ENCODE data around the gene SNRNP35. TPM values are rescaled to one million over a fixed set of nuclear protein-coding genes. Genes with fewer than 3 reads are reported as not detected.
"Not testable (repeated sequence)": the region's sequence is repeated elsewhere in the genome, so short reads cannot be mapped to it uniquely, and the experiment has no call there.

SNRNP35 gene
- total RNA-seq, 1 donor from 2014 or later: 26.9 TPM

- DNase-seq (ENCODE audit: low spot score) (no peak), ATAC-seq (peak; percentile 37)
- intact Hi-C loops (cut with DNase I): no loop called here
These were observed 12.3 kb upstream of the SNRNP35 start for GRCh38 chr12:123445388-123446332.

DNA sequence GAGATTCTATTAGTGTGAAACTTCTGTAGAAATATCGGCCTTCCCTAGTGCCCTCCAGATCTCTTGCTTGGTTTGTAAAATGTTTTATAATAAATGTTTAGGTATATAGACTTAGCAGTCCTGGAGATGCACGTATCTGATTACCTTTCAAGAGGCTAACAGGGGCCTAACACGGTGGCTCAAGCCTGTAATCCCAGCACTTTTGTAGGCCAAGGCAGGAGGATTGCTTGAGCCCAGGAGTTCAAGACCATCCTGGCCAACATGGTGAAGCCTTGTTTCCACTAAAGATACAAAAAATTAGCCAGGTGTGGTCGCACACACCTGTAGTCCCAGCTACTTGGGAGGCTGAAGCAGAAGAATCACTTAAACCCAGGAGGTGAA, 11.6 kb upstream of the SNRNP35 start:
- intact Hi-C loops (cut with DNase I): no loop called here
- ATAC-seq (no peak), DNase-seq (ENCODE audit: low spot score) (no peak)

DNA sequence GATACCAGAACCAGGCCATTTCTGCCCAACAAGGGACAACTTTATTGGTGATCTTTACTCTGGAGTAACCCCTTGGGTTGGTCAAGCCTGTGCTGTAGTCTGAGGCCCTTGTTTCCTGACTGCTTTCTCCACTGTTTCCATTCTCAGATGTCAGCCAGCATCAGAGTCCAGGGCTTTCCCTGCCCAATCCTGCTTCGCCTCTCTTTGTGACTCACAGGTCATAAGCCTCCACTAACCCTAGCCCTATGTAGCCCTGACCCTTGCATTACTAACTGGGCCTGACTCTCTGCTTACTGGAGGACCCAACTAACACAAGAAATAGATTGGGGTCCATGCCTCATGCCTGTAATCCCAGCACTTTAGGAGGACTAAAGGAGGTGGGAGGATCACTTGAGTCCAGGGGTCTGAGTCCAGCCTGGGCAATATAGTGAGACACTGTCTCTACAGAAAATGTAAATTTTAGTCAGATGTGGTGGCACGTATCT, 8.6 kb upstream of the SNRNP35 start:
- DNase-seq (ENCODE audit: low spot score) (no peak), ATAC-seq (no peak)
- intact Hi-C loops (cut with DNase I): no loop called here

GRCh38 chr12:123449856-123450255, 8.1 kb upstream of the SNRNP35 start:
- intact Hi-C loops (cut with DNase I): no loop called here
- no peak for ATAC-seq
- no peak for DNase-seq (ENCODE audit: low spot score)

- intact Hi-C loops (cut with DNase I): no loop called here
- DNase-seq (ENCODE audit: low spot score): no peak
- ATAC-seq: no peak
These were observed 7.3 kb upstream of the SNRNP35 start for GRCh38 chr12:123450636-123451035.

DNA sequence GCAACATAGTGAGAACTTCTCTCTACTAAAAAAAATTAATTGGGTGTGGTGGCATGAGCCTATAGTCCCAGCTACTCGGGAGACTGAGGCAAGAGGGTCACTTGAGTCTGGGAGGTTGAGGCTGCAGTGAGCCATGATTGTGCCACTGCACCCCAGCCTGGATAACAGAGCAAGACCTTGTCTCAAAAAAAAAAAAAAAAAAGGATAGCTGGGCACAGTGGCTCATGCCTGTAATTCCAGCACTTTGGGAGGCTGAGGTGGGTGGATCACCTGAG, 5.7 kb upstream of the SNRNP35 start:
- intact Hi-C loops (cut with DNase I); DNase-seq (ENCODE audit: low spot score): not testable (repeated sequence)
- ATAC-seq: peak; percentile 5

- intact Hi-C loops (cut with DNase I): no loop called here
- DNase-seq (ENCODE audit: low spot score) (no peak), ATAC-seq (peak; percentile 22)
These were observed 4.8 kb upstream of the SNRNP35 start for GRCh38 chr12:123453165-123453564.

GRCh38 chr12:123463174-123463573, 5.2 kb downstream of the SNRNP35 start:
- DNase-seq (ENCODE audit: low spot score); intact Hi-C loops (cut with DNase I); ATAC-seq: not testable (repeated sequence)

GRCh38 chr12:123465084-123465483, 7.1 kb downstream of the SNRNP35 start:
- intact Hi-C loops (cut with DNase I): no loop called here
- no peak for DNase-seq (ENCODE audit: low spot score)
- ATAC-seq: no peak

- no peak for ATAC-seq
These were observed 10.8 kb downstream of the SNRNP35 start for GRCh38 chr12:123468786-123469185.

DNA sequence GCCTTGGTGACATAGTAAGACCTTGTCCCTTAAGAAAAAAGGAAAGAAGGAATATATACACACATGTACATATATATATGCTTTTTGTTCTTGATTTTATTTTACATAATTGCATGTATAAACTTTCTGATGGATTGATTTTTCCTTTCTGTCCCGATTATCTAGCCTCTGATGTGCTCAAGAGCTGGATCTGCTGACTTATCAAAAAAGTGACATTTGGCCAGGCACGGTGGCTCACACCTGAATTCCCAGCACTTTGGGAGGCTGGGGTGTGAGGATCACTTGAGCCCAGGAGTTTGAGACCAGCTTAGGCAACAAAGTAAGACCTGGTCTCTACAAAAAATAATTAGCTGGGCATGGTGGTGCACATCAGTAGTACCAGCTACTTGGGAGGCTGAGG, 12.0 kb downstream of the SNRNP35 start:
- DNase-seq (ENCODE audit: low spot score) (no peak), ATAC-seq (no peak)
- intact Hi-C loops (cut with DNase I): no loop called here

More at GRCh38 chr12:123468786-123469185, 10.8 kb downstream of the SNRNP35 start:
- intact Hi-C loops (cut with DNase I): no loop called here
- no peak for DNase-seq (ENCODE audit: low spot score)

- DNase-seq (ENCODE audit: low spot score): no peak
- ATAC-seq: no peak
- intact Hi-C loops (cut with DNase I): no loop called here
These were observed 13.6 kb downstream of the SNRNP35 start for GRCh38 chr12:123471374-123472068.

DNA sequence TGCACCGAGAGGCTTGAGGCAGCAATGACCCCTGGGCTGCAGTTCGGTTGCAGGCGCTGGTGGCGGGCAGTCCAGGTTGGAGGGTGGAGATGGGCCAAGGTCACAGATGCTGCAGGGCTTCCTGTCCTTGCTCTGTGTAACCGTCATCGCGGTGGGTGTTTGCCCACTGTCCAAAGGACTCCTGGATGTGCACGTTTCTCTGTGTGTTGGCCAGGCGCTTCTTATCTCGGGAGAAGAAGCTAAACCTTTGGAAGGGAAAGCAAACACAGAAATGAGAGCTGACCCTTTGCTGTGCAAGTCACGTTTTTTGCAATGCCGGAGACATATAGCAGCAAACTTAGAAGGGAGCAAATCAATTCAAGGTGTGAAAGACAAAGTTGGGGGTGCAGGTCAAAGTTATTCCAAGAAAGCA, 14.5 kb downstream of the SNRNP35 start:
- DNase-seq (ENCODE audit: low spot score) (no peak), ATAC-seq (no peak)
- intact Hi-C loops (cut with DNase I): no loop called here

GRCh38 chr12:123474485-123475245, 16.7 kb downstream of the SNRNP35 start:
- DNase-seq (ENCODE audit: low spot score) (no peak), ATAC-seq (no peak)
- intact Hi-C loops (cut with DNase I): no loop called here

- ATAC-seq (no peak), DNase-seq (ENCODE audit: low spot score) (no peak)
- intact Hi-C loops (cut with DNase I): no loop called here
These were observed 17.3 kb downstream of the SNRNP35 start for GRCh38 chr12:123475246-123475703.

- ATAC-seq: no peak
- intact Hi-C loops (cut with DNase I): no loop called here
- DNase-seq (ENCODE audit: low spot score): no peak
These were observed 20.1 kb downstream of the SNRNP35 start for GRCh38 chr12:123478069-123478468.

GRCh38 chr12:123478762-123479161, 20.8 kb downstream of the SNRNP35 start:
- intact Hi-C loops (cut with DNase I): no loop called here
- DNase-seq (ENCODE audit: low spot score): peak; percentile 66
- ATAC-seq: peak; percentile 71

- ATAC-seq: peak; percentile 84
- intact Hi-C loops (cut with DNase I): no loop called here
- no peak for DNase-seq (ENCODE audit: low spot score)
These were observed 21.7 kb downstream of the SNRNP35 start for GRCh38 chr12:123479442-123480180.

- DNase-seq (ENCODE audit: low spot score); intact Hi-C loops (cut with DNase I); ATAC-seq: not testable (repeated sequence)
These were observed 23.3 kb downstream of the SNRNP35 start for GRCh38 chr12:123481251-123481650.

Data from sciatic nerve (tissue), 2 donors.